Vagina (tissue), 2 donors: ENCODE results near the gene NBPF1.
"Not testable (repeated sequence)": the region's sequence is repeated elsewhere in the genome, so short reads cannot be mapped to it uniquely, and the experiment has no call there.

ENCODE experiments used
- POLR2A ChIP-seq, 2 donors: fragments of 450-650 bp; IDR thresholded peaks; one replicate each; pipeline ENCODE4 v1.6.1; 2017; ENCODE audit warnings: antibody characterized with exemption in 2 of 2, mild to moderate bottlenecking in 2 of 2, moderate library complexity in 2 of 2
- TF ChIP-seq, protein P1 (sequence below), 3 experiments: fragments of 450-650 bp in 2 of 3; fragments of 200-600 bp in 1 of 3; sonication (generic) in 1 of 3; IDR thresholded peaks; one replicate each; pipeline ENCODE4 v1.5.1; 2017 to 2019; ENCODE audit warnings: antibody characterized with exemption in 3 of 3, mild to moderate bottlenecking in 2 of 3, moderate library complexity in 2 of 3

DNA sequence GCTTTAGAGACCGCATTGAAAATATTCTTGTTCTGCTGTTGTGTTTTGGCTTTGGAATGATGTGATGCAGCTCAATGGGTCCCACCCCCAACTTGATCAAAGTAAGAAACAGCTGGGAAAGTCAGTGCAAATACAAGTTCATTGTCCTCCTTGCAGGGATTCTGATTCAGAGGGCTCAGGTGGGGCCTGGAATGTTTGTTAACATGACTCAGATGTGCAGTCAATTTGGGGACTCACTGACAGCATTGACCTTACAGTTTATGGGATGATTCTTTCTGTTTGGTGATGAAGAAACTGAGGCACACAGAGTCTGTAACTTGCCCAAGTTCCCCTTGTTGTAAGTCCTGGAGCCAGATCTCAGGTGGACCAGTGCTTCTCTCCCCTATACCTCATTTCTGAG lies 18.1 kb downstream of the NBPF1 start:
- TF ChIP-seq, protein P1, sequence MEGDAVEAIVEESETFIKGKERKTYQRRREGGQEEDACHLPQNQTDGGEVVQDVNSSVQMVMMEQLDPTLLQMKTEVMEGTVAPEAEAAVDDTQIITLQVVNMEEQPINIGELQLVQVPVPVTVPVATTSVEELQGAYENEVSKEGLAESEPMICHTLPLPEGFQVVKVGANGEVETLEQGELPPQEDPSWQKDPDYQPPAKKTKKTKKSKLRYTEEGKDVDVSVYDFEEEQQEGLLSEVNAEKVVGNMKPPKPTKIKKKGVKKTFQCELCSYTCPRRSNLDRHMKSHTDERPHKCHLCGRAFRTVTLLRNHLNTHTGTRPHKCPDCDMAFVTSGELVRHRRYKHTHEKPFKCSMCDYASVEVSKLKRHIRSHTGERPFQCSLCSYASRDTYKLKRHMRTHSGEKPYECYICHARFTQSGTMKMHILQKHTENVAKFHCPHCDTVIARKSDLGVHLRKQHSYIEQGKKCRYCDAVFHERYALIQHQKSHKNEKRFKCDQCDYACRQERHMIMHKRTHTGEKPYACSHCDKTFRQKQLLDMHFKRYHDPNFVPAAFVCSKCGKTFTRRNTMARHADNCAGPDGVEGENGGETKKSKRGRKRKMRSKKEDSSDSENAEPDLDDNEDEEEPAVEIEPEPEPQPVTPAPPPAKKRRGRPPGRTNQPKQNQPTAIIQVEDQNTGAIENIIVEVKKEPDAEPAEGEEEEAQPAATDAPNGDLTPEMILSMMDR (IDR thresholded peaks at IDR 0.05), result not testable (repeated sequence)
- not testable (repeated sequence) for TF ChIP-seq POLR2A (IDR thresholded peaks at IDR 0.05)
